Measurements from ENCODE around the gene FAM241A.
"Not testable (repeated sequence)": the region's sequence is repeated elsewhere in the genome, so short reads cannot be mapped to it uniquely, and the experiment has no call there.

The FAM241A gene

DNA sequence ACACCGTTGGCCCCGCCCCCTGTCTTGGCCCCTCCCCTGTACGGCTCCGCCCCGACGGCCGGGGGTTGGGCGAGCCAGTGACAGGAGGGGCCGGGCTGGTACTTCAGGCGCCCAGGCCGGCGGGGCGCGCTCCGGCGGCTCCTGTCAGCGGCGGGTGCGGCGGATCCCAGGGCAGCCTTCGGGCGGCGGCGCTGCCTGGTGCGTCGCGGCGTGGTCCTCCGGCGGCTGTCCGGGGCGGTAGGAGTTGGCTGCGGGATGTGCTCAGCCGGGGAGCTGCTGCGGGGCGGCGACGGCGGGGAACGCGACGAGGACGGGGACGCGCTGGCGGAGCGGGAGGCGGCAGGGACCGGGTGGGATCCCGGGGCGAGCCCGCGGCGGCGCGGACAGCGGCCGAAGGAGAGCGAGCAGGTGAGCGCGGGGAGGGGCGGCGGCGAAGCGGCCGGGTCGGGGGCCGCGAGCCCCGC is at the start of gene FAM241A:
Gene FAM241A, plus strand, starts transcription at position 129 of the 464 bp plus-strand sequence. Its CDS starts 127 bp downstream, at position 256.
- peak; percentile 92 for DNase-seq (ENCODE audit: low spot score)

DNA sequence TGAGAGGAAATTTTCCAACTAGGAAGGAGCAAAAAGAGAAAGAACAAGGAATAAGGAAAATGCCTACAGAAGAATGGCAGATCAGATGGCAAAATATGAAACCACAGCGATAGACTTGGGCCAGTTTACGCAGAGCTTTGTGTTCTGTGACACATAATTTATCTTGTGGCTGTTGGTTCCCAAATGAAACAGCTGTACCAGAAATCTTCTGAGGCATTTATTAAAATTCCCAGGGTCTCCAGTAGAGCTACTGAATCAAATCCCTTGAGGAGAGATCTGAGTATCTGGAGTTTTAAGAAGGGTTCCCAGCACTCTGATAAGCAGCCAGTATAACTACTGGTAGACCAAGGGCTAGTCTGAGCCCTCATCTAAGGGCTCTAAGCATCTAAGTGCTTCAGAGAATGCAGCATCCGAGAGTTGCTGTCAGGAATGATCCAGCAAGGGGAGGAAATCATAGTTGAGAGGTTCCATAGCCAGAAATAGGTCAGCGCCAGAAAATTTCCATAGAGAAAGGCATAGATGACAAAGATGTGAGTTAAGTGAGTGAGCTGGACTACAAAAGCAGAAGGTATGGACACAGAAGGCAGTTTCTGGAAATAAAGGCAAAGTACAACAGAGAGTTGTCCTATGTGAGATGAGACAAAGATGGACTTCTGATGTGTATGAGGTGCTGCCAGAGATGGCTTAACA is 46.3 kb upstream of the FAM241A start:
- no peak for DNase-seq (ENCODE audit: low spot score)

- peak; percentile 53 for DNase-seq (ENCODE audit: low spot score)
Measured at GRCh38 chr4:112099701-112100297, 45.5 kb upstream of the FAM241A start.

DNA sequence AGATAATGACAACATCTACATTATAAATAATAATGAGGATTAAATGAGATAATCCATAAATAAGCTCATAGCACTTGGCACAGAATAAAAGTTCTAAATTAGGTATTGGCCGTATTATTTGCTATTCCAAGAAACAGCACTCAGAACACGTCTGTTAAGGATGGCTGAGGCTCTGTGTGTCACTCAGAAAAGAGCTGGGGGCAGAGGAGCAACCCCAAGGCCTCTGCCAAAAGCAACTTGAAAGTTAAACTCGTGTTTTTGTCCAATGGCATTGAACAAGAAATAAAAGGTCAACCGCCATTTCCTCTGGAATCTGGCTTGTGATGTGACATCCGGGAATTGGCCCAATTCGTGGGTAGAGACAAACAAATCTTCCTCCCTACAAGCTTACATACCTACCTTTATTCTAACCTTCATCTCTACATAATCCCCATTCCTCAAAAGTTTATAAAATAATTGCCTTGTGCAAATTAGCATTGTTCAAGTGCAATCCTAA is 42.3 kb upstream of the FAM241A start:
- DNase-seq (ENCODE audit: low spot score) = no peak

GRCh38 chr4:112105201-112105969 is 39.9 kb upstream of the FAM241A start:
- DNase-seq (ENCODE audit: low spot score) = no peak

- DNase-seq (ENCODE audit: low spot score) = no peak
Measured at GRCh38 chr4:112109360-112110058, 35.7 kb upstream of the FAM241A start.

DNA sequence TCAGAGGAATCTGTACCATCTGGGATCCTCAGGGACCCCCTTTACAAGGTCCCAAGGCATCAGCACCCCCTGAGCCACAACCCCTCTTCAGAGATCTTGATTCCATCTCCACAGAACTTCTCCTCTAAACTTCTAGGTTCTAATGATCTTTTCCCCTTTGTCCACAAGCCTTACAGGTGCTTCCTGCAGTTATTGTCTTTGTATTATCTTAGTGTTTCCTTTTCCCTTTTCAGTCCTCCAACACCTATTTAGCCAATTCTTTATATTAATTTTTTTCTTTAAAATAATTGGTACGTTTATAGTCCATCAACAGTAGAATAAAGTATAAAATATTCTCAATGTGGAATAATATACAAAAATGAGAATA is 35.2 kb upstream of the FAM241A start:
- DNase-seq (ENCODE audit: low spot score) = no peak

DNA sequence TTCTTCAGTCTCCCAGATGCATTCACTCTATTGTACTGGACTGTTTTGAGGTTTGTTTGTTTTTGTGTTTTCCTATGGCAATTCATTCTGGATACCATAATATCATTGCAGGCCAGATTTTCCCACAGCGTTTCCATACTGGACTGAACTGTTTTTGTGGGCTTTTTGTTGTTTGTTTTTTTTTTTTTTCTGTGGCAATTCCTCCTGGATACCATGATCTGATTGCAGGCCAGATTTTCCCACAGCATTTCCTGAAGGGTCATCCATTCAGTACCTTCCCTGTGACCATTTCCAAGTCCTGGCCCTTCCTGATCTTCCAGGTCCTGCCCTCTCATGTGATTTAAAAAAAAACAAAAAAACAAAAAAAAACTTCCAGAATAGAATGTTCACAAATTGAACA is 33.9 kb upstream of the FAM241A start:
- no peak for DNase-seq (ENCODE audit: low spot score)

DNA sequence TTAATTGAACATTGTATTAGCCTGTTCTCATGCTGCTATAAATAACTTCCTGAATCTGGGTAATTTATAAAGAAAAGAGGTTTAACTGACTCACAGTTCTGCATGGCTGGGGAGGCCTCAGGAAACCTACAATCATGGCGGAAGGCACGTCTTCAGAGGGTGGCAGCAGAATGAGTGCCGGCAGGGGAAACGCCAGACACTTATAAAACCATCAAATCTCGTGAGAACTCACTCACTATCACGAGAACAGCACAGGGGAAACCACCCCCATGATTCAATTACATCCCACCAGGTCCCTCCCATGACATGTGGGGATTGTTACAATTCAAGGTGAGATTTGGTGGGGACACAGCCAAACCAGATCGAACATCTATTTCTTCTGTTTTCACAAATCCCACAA is 33.2 kb upstream of the FAM241A start:
- DNase-seq (ENCODE audit: low spot score) = not testable (repeated sequence)

DNA sequence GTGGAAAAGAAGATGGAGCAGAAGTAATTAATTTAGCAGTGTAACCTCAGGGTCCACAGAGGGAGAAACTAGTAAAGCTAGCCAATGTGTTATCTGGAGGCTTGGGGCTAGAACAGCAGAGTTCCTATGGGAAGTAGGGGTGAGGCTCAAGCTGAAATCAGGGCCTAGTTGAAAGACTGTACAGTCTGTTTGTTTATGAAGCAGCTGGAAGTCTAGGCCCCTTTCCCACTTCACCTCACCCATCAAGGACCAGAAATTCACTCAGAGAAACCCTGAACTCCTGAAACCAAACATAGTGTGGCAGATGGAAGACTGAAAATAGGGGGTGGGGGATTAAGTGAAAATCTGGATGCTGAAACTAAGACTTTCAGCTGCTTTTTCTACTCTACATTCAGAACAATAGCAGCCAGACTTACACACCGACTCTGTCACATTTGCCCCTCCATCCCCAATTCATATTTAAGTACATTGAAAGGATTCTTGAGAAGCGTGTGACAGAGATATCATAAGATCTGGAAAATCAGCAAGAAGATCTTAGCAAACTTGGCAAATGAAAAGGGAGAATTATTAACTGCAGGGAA is 32.6 kb upstream of the FAM241A start:
- DNase-seq (ENCODE audit: low spot score) = no peak

- no peak for DNase-seq (ENCODE audit: low spot score)
Measured at GRCh38 chr4:112113864-112114263, 31.4 kb upstream of the FAM241A start.

GRCh38 chr4:112114452-112114851 is 30.8 kb upstream of the FAM241A start:
- no peak for DNase-seq (ENCODE audit: low spot score)

DNA sequence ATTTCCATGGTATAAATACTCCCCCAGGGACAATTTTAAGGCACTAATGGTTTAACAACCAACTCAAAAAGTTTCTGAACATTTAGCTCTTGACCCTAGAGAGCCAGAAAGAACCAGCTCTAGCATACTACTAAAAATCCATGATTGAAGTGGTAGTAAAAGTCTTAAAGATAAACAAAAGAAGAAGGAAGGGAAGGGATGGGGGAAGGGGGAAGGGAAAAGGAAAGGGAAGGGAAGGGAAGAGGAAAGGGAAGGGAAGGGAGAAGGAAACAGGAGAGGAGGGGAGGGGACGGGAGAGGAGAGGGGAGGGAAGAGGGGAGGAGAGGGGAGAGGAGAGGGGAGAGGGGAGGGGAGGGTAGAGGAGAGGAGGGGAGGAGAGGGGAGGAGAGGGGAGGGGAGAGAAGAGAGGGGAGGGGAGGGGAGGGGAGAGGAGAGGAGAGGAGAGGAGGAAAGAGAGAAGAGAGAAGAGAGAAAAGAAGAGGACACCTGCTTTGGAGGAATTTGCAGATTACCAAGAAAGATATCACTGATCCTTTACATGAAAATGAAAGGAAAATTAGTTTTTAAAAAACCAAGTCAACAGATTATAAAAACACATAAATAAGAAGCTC is 26.4 kb upstream of the FAM241A start:
- DNase-seq (ENCODE audit: low spot score) = no peak

DNA sequence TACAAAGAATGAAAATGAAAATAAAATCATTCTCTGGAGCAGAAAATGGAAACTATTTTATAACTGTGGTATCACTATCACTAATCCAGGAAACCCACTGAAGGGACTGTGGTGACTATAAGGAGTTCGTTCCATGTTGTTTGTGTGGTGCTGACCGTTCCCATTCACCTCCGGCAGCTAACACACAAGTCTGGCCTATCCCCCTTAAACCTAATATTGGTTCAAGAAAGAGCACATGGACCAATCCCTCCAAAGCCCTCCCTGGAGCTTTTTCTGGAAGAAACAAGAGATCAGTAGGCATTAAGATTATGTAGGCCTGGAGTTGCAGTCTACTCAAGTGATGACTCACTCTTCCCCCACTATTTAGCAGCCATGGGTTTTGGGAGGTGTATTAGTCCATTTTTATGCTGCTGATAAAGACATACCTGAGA is 25.9 kb upstream of the FAM241A start:
- DNase-seq (ENCODE audit: low spot score) = no peak

DNA sequence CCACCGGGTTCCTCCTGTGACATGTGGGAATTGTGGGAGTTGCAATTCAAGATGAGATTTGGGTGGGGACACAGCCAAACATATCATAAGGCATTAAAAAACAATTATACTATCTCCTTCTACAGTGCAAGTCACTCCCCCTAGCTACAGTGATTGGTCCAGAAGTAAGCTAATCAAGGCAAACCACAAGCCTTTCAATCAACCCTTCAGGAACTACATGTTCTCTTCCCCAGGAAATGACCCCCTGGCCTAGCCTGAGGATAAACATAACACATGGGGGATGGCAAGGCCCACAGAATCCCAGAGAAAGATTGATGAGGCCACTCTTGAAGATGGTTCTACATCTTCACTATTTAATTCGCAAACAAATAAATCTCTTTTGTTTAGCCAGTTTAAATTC is 25.2 kb upstream of the FAM241A start:
- DNase-seq (ENCODE audit: low spot score) = no peak

DNA sequence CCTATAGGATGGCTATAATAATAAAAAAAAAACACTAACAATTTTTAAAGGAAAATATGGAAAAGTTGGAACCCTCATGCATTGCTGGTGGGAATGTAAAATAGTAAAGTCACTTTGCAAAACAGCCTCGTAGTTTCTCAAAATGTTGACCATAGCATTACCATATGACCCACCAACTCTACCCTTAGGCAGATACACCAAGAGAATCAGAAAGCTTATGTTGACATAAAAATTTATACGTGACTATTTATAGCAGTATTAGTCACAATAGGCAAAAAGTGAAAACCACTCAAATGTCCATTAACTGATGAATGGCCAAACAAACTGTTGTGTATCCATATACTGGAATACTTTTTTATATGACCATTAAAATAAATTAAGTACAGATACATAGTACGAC is 19.8 kb upstream of the FAM241A start:
- no peak for DNase-seq (ENCODE audit: low spot score)

DNA sequence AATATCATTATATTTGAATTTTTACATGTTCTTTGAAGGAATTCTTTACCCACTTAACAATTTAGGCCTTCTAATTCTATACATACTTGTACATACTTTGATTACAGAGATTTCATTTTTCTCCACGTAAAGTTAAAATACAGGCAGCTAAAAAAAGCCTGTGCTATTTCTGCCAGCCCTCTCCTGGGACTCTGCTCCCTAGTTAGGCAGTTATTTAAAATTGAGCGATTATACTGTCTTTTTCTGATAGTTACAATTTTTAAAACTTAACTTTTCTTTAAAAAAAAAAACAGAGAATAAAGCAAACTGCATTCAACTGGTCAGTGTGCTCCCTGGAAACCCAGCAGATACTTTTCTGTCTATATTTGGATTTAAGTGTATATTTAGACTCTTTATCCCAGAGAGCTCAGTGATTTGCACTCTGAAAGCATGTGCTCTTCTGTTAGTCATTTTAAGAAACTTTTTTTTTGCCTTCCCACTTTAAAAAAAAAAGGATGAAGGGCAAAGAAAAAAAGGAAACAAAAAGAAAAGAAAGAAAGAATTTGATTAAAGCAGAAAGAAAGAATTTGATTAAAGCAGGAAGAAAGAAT is 18.1 kb upstream of the FAM241A start:
- DNase-seq (ENCODE audit: low spot score) = no peak

- DNase-seq (ENCODE audit: low spot score) = no peak
Measured at GRCh38 chr4:112127803-112128202, 17.5 kb upstream of the FAM241A start.

DNA sequence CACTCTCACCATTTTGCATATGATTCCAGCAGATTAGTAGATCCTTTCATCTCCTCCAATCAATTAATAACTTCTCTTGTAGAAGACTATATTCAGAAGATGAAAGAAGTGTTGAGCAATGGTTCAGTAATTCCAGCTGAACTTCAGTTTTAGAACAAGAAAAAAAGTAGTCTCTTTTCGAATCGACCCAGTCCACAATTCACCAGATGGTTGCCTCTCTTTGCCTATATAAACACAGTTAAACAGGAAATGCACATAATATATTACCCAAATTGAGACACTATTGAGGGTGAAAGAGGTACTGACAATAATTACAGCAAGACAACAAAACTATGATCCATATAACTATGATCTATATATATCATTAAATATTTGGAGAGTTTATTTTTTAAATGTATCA is 16.8 kb upstream of the FAM241A start:
- DNase-seq (ENCODE audit: low spot score) = no peak

GRCh38 chr4:112130906-112131305 is 14.3 kb upstream of the FAM241A start:
- no peak for DNase-seq (ENCODE audit: low spot score)

- no peak for DNase-seq (ENCODE audit: low spot score)
Measured at GRCh38 chr4:112136551-112136950, 8.7 kb upstream of the FAM241A start.

Data from CD4-positive, alpha-beta T cell treated with Interleukin-15 for 4 hours (primary cell).